HFFc6 (cell line): ENCODE results near the gene DAD1. TPM values are rescaled to one million over a fixed set of nuclear protein-coding genes. Genes with fewer than 3 reads are reported as not detected.
A peak's percentile ranks its signal among the peaks of the same experiment; 100 is the strongest.

ENCODE experiments used
- DNase-seq: peaks from one replicate; pipeline ENCODE4 v3.0.0-alpha.2; 2018
- H3K27ac Mint-ChIP-seq: 2 replicates; pipeline ENCODE4 v1.8.0; 2020; ENCODE audit warnings: mild to moderate bottlenecking, mixed read lengths
- H3K27me3 Mint-ChIP-seq: 2 replicates; pipeline ENCODE4 v1.8.0; 2021; ENCODE audit warnings: mild to moderate bottlenecking, moderate library complexity, mixed read lengths; ENCODE audit not compliant: insufficient read depth
- H3K36me3 Mint-ChIP-seq: 2 replicates; pipeline ENCODE4 v1.8.0; 2021; ENCODE audit warnings: low read depth, mixed read lengths
- H3K4me1 Mint-ChIP-seq: 2 replicates; pipeline ENCODE4 v1.8.0; 2020; ENCODE audit warnings: low read depth, mixed read lengths
- H3K4me3 Mint-ChIP-seq: 2 replicates; pipeline ENCODE4 v1.8.0; 2020; ENCODE audit warnings: mild to moderate bottlenecking, moderate library complexity, mixed read lengths
- H3K9me3 Mint-ChIP-seq: 2 replicates; pipeline ENCODE4 v1.8.0; 2020; ENCODE audit warnings: mild to moderate bottlenecking, mixed read lengths
- CTCF ChIP-seq: fragments of 200-600 bp; sonication (generic); IDR thresholded peaks from 2 replicates; pipeline ENCODE4 v1.5.0; 2021; ENCODE audit warnings: antibody characterized with exemption, mild to moderate bottlenecking
- total RNA-seq, 6 experiments: library from RNA; stranded (reverse); fragmentation: NEBNext Ultra II Directional; extraction: Animal tissue kit (Norgen Biotek cat#: 25700); gene quantifications; 2 replicates in 1 of 6; 3 replicates in 5 of 6; pipeline ENCODE4 v1.2.3, GENCODE V29; 2021

Gene DAD1
- total RNA-seq, 6 experiments from 2014 or later, result 292 to 311 (median 302) TPM

- TF ChIP-seq CTCF, result peak; percentile 68; the same call in 1 of the 2 replicates
- Mint-ChIP-seq H3K36me3 (peaks cover 30% of the 10 kb centered on the region), H3K9me3 (no peaks in the 10 kb centered on the region), H3K27ac (peak overlapping the region; percentile 95), H3K27me3 (no peaks in the 10 kb centered on the region; the same call in none of the 2 replicates), H3K4me3 (peak overlapping the region; percentile 98), H3K4me1 (peaks cover 66% of the 10 kb centered on the region)
- peak; percentile 46 for DNase-seq
Observed at GRCh38 chr14:22598896-22599244, 9.8 kb upstream of the DAD1 start.

GRCh38 chr14:22598099-22598895, 9.3 kb upstream of the DAD1 start, which contains the start of gene ABHD4:
Gene ABHD4 (plus strand): TSS chr14:22598300. CDS start chr14:22598307, 7 bp downstream.
- peak; percentile 50 for DNase-seq
- Mint-ChIP-seq H3K4me1 (peaks cover 61% of the 10 kb centered on the region), H3K36me3 (peaks cover 25% of the 10 kb centered on the region), H3K27me3 (no peaks in the 10 kb centered on the region; the same call in none of the 2 replicates), H3K4me3 (peak within 1 kb of the TSS; percentile 98), H3K9me3 (no peaks in the 10 kb centered on the region), H3K27ac (peak within 1 kb of the TSS; percentile 95)
- TF ChIP-seq CTCF, result no peak; the same call in 1 of the 2 replicates

- Mint-ChIP-seq H3K4me3 (peak overlapping the region; percentile 98), H3K4me1 (peaks cover 55% of the 10 kb centered on the region), H3K9me3 (no peaks in the 10 kb centered on the region), H3K36me3 (peaks cover 20% of the 10 kb centered on the region), H3K27ac (peak overlapping the region; percentile 95), H3K27me3 (no peaks in the 10 kb centered on the region; the same call in none of the 2 replicates)
- DNase-seq, result no peak
- TF ChIP-seq CTCF, result no peak
Observed at GRCh38 chr14:22597771-22598098, 8.7 kb upstream of the DAD1 start.

- no peak overlapping the region for H3K27ac Mint-ChIP-seq
- no peak for DNase-seq
- H3K36me3 Mint-ChIP-seq, result peaks cover 15% of the 10 kb centered on the region
- H3K4me3 Mint-ChIP-seq, result peak overlapping the region; percentile 98; the same call in 1 of the 2 replicates
- peaks cover 50% of the 10 kb centered on the region for H3K4me1 Mint-ChIP-seq
- H3K27me3 Mint-ChIP-seq, result no peaks in the 10 kb centered on the region; the same call in none of the 2 replicates
- no peaks in the 10 kb centered on the region for H3K9me3 Mint-ChIP-seq
- no peak for TF ChIP-seq CTCF
Observed at GRCh38 chr14:22597265-22597664, 8.2 kb upstream of the DAD1 start.

GRCh38 chr14:22596354-22596879, 7.4 kb upstream of the DAD1 start:
- no peaks in the 10 kb centered on the region; the same call in none of the 2 replicates for H3K27me3 Mint-ChIP-seq
- DNase-seq, result no peak
- H3K27ac Mint-ChIP-seq, result no peak overlapping the region
- 0 out of 2 replicates have a peak, but pooled peaks cover 7% of the 10 kb centered on the region for H3K36me3 Mint-ChIP-seq
- TF ChIP-seq CTCF, result no peak
- H3K4me1 Mint-ChIP-seq, result peaks cover 42% of the 10 kb centered on the region
- H3K4me3 Mint-ChIP-seq, result no peak overlapping the region
- H3K9me3 Mint-ChIP-seq, result no peaks in the 10 kb centered on the region
